GF-D8 (cell line): ENCODE results near the gene HYPK.
"Not testable (repeated sequence)": the region's sequence is repeated elsewhere in the genome, so short reads cannot be mapped to it uniquely, and the experiment has no call there.

Source experiments
- DNase-seq: peaks from one replicate; lab custom pipeline; 2025; lab: John Stamatoyannopoulos, UW

HYPK gene

DNA sequence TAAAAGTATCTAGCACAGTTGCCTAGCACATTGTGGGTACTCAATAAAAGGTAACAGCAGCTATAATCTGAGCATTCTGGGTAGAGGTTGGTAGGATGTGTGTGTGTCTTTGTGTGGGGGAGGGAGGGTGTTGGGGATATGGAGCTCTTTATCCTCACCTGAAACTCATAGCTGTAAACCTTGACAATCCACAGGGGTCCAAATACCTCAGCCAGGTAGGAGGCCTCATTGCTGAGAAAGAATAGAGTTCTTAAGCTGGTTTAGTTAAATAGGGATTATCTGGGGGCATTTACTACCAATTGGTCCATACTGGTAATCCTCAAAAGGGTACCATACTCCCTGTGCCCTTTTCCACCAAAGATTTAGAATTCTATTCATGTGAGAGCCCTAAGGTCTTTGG is 4.4 kb upstream of the HYPK start:
- DNase-seq, result no peak

DNA sequence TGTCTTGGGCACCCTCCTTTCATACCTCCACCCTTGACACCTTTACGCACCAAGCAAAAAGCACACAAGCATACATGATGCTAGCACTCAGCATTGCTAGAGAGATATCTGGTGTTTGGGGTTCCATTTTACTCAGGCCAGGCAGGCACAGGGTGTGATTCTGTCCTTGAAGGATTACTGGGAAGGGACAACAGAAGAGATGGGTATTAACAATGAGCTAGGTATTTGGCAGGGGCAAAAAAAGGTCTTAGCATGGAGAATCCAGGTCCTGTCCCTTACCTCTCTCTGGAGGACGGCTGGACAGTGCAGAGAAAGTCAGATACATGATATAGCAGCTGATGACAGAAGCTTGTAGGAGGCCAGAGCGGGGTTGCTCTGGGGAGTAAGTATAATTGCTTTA is 3.8 kb upstream of the HYPK start:
- no peak for DNase-seq

DNA sequence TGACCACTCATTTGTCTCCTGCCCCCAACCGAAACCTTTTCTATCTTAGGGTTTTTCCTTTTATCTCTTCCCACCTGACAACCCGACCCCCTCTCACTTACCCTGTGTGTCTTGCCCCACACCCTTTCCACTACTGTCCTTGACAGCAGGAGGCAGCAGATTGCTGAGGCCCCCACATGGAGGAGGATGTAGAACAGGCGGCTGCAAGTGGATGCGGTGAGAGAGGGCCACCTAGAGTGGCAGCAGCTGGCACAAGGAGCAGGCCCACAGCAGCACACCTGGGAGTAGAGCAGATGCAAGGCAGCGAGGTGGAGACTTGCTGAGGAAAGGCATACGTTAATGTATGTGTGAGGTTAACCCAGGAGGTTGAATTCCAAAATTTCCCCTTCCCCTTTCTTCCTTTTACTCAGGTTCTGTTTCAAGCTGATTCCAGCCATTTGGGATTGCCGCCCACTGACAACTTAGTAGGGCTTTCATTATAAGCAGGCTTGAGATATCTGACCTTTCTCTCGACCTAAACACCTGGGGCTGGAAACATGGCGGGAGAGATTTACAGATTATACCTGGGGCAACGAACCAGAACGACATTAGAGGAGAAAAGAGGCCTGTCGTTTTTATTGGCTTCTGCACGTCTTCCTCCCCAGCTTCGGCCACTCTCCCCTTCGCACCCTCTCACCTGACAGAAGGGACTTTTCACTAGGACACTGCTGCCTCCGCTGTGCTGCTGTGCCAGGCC is 1.0 kb upstream of the HYPK start:
- DNase-seq, result no peak

DNA sequence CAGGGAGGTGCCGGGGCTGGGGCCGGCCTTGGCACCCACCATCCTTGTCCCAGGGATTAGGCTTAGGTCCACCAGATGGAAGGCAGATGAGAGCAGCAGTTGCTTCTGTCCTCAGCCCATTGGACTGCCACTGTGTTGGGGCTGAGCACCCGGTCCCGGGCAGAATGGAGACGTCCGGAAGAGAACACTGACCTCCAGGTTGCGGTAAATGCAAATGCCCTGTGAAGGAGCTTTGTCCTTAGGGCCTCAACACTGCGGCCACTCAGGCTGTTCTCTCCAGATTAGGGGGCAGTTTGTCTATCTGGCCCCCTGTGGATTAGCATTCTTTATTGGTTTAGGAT is 484 bp upstream of the HYPK start, which contains the start of gene SERINC4:
Gene SERINC4 (minus strand): TSS at position 276 of the 341 bp plus-strand sequence. CDS start 234 bp downstream, at position 42.
- DNase-seq, result no peak

DNA sequence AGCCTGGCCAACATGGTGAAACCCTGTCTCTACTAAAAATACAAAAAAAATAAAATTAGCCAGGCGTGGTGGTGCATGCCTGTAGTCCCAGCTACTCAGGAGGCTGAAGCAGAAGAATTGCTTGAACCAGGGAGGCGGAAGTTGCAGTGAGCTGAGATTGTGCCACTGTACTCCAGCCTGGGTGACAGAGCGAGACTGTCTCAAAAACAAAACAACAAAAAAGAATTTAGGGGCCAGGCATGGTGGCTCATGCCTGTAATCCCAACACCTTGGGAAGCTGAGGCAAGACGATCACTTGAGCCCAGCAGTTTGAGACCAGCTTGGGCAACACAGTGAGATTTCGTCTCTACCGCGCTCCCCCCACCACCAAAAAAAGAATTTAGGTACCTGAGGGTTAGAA is 2.3 kb downstream of the HYPK start:
- DNase-seq, result not testable (repeated sequence)

DNA sequence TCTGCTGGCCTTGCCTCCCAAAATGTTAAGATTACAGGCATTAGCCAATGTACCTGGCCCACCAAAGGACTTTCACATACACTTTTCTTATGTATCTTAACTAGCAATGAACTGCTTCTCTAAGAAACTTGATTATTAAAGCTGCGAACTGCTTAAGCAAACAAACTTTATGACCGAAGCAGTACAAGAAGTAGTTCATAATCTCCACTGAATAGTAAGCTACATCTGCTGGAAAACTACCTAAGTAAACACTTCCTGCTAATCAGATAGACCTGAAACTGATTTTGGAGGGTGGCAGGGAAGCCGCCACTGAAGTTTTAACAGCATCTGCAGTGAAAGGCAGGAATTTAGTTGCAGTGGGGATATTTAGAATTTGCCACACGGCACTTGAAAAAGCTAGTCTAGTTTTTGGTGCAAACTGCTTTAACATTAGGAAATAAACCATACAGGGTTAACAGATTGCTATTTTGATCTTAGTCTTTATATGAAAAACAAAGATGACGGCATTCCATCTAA is 8.1 kb downstream of the HYPK start:
- no peak for DNase-seq

DNA sequence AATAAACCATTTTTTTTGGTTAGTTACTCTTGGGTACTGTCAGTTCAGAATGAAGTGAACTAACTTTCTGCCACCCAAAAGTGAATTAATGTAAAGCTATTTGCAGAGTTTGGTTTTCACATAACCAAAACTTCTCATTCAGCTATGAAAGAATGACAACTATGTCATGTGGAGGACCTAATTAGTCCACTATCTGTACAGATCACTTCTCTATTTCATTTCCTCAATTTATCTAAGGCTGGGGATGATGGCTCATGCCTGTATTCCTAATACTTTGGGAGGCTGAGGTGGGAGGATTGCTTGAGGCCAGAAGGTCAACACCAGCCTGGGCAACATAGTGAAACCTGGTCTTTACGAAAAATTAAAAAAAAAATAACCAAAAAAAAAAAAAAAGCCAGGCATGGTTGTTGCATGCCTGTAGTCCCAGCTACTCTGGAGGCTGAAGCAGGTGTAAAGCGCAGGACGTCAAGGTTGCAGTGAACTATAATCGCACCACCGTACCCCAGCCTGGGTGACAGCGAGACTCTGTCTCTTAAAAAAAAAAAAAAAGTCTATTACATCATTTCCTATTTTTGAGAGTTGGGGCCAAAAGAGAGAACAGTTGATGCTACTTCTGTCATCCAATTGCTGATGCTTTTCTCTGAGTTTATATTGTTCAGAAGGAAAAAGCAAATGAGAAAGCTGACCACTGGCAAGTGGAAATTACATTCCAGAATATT is 8.7 kb downstream of the HYPK start:
- DNase-seq, result no peak

DNA sequence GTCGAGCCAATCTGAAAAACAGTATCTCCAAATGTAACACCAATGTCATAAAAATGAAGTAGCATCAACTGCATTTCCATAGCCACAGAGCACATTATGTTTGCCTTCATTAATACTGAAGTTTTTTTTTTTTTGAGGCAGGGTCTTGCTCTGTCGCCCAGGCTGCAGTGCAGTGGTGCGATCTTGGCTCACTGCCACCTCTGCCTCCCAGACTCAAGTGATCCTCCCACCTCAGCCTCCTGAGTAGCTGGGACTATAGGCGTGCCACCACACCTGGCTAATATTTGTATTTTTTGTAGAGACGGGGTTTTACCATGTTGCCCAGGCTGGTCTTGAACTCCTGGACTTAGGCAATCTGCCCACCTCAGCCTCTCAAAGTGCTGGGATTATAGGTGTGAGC is 14.7 kb downstream of the HYPK start:
- DNase-seq, result not testable (repeated sequence)

DNA sequence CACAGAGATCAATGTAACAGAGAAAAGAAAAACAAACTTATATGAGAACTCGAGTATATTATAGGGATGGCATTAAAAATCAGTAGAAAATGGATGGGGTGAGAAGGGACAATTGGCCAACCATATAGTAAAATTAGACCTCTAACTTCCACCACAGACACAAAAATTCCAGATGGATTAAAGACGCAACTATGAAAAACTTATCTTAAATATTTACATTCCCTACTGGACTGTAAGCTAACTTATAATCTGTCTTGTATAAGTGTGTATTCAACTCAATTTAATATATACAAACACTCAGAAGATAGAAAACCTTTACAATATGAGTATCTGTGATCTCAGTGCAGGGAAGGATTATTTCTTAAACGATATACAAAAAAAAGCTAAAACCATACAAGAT is 21.1 kb downstream of the HYPK start:
- no peak for DNase-seq

DNA sequence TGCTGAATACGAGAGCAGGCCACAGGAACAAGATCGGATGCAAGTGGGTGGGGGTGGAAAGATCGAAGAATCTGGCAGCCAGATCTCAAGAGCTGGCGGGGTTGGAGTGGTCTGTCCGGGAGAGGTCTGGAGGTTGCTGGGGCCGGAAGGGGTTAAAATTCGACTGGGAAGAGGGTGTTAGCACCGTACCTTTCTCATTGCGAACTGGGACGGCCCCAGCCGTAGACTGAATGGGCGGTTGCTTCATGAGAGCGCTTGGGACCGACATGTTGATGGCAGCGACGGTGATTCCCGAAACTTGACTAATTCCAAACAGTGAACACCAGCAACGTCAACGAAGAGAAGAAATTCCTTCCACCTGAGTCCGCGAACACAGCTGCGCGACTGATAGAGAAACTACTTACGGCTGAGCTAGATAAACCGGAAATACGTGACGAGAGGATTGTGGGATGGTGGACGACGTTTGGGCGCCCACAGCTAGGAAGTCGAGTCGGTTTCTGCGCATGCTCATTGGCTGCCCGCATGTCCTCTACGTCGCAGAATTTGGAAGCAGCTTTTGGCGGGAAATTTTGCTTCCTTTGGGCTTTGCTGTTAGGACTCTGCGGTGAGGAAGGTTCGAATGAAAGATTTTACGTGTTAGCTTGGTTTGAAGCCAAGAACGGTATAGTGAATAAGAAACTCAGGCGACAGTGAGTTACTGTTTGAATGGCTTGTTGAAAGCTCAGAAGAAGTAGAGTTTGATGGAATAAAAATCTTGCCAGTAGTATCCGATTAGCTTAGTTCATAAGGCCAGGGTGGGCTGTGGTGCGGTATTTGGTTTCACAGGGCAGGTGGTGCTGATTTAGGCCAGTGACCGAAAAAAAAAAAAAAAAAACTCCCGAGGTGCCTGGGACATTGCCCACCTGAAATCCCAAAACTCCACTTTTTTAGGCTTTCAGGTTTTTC is 24.2 kb downstream of the HYPK start, which contains the start of gene MFAP1:
Gene MFAP1 (minus strand): TSS at position 389 of the 945 bp plus-strand sequence. CDS start 121 bp downstream, at position 268.
- DNase-seq, result peak; percentile 88

DNA sequence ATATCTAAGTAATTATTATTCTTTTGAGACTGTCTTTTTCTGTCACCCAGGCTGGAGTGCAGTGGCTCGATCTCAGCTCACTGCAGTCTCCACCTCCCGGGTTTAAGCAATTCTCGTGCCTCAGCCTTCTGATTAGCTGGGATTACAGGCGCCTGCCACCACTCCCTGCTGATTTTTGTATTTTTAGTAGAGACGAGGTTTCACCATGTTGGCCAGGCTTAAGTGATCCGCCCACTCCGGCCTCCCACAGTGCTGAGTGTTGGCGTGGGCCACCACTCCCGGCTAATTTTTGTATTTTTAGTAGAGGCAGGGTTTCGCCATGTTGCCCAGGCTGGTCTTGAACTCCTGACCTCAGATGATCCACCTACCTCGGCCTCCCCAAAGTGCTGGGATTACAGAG is 24.9 kb downstream of the HYPK start:
- not testable (repeated sequence) for DNase-seq

DNA sequence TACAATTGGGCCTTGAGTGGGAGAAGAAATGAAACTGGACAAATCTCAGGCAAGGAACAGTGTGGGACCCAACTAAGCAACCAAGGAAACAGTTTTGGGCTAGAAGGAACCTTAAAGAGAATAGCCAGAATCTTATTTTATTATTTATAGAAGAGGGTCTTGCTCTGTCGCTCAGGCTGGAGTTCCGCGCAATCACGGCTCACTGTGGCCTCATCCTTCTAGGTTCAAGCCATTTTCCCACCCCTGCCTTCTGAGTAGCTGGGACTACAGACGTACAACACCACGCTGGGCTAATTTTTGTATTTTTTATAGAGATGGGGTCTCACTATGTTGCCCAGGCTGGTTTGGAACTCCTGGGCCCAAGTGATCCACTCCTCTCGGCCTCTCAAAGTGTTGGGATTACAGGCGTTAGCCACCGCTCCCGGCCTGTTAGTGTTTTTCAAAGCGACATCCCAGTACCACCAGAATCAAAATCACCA is 25.7 kb downstream of the HYPK start:
- no peak for DNase-seq

DNA sequence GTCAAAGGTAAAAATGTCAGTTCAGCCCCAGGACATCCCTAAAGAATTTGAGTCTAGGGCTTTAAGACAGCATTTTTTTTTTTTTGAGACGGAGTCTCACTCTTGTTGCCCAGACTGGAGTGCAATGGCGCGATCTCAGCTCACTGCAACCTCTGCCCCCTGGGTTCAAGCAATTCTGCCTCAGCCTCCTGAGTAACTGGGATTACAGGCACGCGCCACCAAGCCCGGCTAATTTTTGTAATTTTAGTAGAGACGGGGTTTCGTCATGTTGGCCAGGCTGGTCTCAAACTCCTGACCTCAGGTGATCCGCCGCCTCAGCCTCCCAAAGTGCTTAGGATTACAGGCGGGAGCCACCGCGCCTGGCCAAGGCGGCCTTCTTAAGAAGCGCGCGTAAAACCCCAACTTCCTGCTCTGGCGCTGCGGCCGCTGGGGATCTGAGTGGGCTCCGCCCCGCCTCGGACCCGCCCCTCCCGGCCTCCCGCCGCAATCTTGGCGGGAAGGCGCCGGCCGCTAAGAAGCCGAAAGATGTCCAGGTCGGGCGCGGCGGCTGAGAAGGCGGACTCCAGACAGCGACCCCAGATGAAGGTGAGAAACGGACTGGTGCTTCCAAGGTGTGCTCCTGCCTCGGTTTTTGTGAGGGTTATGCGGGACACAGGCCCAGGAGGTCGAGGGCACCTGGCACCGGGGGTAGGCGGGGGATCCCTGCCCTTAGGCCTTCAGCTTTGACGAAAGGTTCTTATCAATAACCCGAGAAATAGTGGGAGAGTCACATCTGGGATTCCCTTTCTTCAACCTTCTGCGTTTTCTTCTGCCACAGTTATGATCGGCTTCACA is 26.3 kb downstream of the HYPK start, which contains the start of gene WDR76:
Gene WDR76 (plus strand): TSS at position 495 of the 834 bp plus-strand sequence. CDS start 31 bp downstream, at position 526.
- peak; percentile 26 for DNase-seq

DNA sequence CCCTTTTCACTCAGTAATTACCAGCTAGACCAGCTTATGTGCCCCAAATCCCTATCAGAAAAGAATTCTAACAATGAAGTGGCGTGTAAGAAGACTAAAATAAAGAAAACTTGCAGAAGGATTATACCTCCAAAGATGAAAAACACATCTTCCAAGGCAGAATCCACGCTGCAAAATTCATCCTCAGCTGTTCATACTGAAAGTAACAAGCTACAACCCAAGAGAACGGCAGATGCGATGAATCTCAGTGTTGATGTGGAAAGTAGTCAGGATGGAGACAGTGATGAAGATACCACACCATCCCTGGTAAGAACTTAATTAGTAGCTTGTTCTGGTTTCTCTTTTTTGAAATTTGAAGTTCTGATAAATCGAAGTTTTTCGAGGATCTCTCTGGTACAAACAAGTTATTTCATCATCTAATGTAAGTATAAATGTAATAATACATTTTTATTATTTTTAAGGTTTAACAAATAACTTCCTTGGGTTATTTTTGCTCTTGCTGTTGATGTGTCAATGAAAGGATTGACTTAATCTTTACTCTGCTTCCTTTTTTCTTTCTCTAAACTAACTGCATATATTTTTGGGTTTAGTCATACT is 27.8 kb downstream of the HYPK start:
- no peak for DNase-seq

DNA sequence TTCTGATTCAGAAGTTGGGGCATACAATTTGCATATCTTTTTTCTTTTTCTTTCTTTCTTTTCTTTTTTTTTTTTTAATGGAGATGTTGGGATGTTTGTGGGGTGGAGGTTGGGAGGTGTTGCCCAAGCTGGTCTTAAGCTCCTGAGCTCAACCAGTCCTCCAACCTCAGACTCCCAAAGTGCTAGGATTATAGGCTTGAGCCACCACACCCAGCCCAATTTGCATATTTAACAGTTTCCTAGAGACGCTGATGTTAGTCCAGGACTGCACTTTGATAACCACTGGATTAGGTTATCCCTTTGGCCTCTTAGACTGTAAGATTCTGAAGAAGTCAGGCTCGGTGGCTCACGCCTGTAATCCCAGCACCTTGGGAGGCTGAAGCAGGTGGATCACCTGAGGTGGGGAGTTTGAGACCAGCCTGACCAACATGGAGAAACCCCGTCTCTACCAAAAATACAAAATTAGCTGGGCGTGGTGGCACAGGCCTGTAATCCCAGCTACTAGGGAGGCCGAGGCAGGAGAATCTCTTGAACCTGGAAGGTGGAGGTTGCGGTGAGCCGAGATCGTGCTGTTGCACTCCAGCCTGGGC is 29.6 kb downstream of the HYPK start:
- not testable (repeated sequence) for DNase-seq

DNA sequence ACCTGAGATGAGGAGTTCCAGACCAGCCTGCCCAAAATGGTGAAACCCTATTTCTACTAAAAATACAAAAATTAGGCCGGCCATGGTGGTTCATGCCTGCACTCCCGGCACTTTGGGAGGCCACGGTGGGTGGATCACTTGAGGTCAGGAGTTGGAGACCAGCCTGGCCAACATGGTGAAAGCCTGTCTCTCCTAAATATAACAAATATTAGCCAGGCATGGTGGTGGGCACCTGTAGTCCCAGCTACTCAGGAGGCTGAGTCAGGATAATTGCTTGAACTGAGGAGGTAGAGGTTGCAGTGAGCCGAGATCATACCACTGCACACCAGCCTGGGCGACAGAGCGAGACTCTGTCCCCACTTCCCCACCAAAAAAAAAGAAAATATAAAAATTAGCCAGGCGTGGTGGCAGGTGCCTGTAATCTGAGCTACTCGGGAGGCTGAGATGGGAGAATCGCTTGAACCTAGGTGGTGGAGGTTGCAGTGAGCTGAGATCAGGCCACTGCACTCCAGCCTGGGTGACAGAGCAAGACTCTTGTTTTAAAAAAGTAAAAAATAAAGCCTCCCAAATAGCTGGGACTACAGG is 30.4 kb downstream of the HYPK start:
- not testable (repeated sequence) for DNase-seq

DNA sequence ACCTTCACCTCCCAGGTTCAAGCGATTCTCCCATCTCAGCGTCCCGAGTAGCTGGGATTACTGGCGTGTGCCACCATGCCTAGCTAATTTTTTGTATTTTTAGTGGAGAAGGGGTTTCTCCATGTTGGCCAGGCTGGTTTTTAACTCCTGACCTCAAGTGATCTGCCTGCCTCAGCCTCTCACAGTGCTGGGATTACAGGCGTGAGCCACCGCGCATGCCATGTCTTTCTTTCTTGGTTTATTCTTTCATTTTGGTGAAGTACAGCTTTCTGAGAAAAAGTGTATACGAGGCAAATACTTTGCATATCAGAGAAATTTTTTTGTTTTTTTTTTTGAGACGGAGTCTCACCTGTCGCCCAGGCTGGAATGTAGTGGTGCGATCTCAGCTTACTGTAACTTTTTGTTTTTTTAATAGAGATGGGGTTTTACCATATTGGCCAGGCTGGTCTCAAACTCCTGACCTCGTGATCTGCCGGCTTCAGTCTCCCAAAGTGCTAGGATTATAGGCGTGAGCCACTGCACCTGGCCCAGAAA is 31.2 kb downstream of the HYPK start:
- DNase-seq, result not testable (repeated sequence)

DNA sequence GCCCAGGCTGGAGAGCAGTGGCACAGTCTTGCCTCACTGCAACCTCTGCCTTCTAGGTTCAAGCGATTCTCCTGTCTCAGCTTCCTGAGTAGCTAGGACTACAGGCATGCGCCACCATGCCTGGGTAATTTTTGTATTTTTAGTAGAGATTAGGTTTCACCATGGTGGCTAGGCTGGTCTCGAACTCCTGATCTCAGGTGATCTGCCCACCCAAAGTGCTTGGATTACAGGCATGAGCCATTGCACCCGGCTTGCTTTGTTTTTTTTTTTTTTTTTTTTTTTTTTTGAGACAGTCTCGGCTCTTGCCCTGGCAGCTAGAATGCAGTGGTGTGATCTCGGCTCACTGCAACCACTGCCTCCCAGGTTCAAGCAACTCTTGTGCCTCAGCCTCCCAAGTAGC is 32.1 kb downstream of the HYPK start:
- DNase-seq, result not testable (repeated sequence)

DNA sequence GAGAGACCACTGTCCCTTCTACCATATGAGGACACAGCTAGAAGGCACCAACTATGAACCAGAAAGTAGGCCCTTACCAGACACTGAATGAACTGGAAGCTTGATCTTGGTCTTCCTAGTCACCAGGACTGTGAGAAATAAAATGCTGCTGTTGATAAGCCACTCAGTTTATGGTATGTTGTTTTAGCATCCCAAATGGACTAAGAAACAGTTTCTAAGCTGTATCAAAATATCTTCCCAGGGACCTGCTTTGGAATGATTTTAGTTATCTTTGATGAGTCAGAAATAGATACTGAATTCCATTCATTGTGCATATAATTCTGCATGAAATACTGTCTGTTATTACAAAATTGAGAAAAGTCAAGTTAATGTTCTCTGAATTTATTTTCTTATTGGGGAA is 45.0 kb downstream of the HYPK start:
- no peak for DNase-seq
